B cell (primary cell): ENCODE measurements around the gene TPH1. TPM values are rescaled to one million over a fixed set of nuclear protein-coding genes. Genes with fewer than 3 reads are reported as not detected.

Experiments used
- ATAC-seq: fragments of 200-7000 bp; cut with Tn5 transposase; one replicate; pipeline ENCODE4 v1.10.0; 2021; ENCODE audit warnings: low read depth, mild to moderate bottlenecking, moderate number of reproducible peaks, moderate library complexity
- CTCF ChIA-PET: fragments of 350-600 bp; sonication (Branson Sonifier 250); formaldehyde crosslinking; loops from one replicate; lab custom pipeline; 2021; ENCODE audit warnings: antibody characterized with exemption, inconsistent platforms; lab: Charles Lee
- POLR2A ChIA-PET: fragments of 350-600 bp; sonication (Branson Sonifier 250); formaldehyde crosslinking; loops from one replicate; lab custom pipeline; 2021; ENCODE audit warnings: antibody characterized with exemption; lab: Charles Lee
- DNase-seq: peaks from one replicate; pipeline ENCODE4 v3.0.0; 2013
- H2AFZ ChIP-seq: 2 replicates; pipeline ENCODE4 v1.6.1; 2012; ENCODE audit warnings: mild to moderate bottlenecking, low read depth, low read length; ENCODE audit not compliant: insufficient read depth, poor library complexity, severe bottlenecking
- H3K27ac ChIP-seq, 2 donors: 1 replicate in 1 of 2; 2 replicates in 1 of 2; pipeline ENCODE4 v1.5.1; 2012 to 2013; ENCODE audit warnings: low read length in 2 of 2, mild to moderate bottlenecking in 2 of 2, moderate library complexity in 1 of 2
- H3K27me3 ChIP-seq, 4 experiments: fragments of 200-600 bp in 1 of 4; sonication (generic) in 1 of 4; replicated peaks in 1 of 4; 1 replicate in 2 of 4; 2 replicates in 2 of 4; pipeline versions ENCODE4 v1.6.1 to v1.7.0; 2013 to 2016; ENCODE audit warnings: low read length in 3 of 4, mild to moderate bottlenecking in 2 of 4, mixed read lengths in 1 of 4, moderate library complexity in 1 of 4; ENCODE audit not compliant: insufficient read depth in 4 of 4, control insufficient read depth in 3 of 4; ENCODE audit errors: control extremely low read depth in 1 of 4
- H3K36me3 ChIP-seq, 2 experiments: replicated peaks in 1 of 2; 1 replicate in 1 of 2; 2 replicates in 1 of 2; pipeline versions ENCODE4 v1.6.1 to v1.7.1; 2013; ENCODE audit warnings: low read length in 1 of 2; ENCODE audit not compliant: insufficient read depth in 2 of 2, control insufficient read depth in 1 of 2; ENCODE audit errors: control extremely low read depth in 1 of 2, extremely low read depth in 1 of 2
- H3K4me1 ChIP-seq, 2 donors: fragments of 200-600 bp in 1 of 2; sonication (generic) in 1 of 2; 1 replicate in 1 of 2; 2 replicates in 1 of 2; pipeline versions ENCODE4 v1.5.1 to v1.6.1; 2013 to 2017; ENCODE audit warnings: low read length in 2 of 2; ENCODE audit not compliant: control insufficient read depth in 2 of 2, insufficient read depth in 2 of 2
- H3K4me2 ChIP-seq: replicated peaks from 2 replicates; pipeline ENCODE3; 2012; ENCODE audit warnings: mild to moderate bottlenecking, low read depth, low read length; ENCODE audit not compliant: poor library complexity, severe bottlenecking
- H3K4me3 ChIP-seq, 5 experiments: fragments of 200-600 bp in 1 of 5; sonication (generic) in 1 of 5; 1 replicate in 3 of 5; 2 replicates in 2 of 5; pipeline versions ENCODE4 v1.5.1 to v1.7.0; 2011 to 2016; ENCODE audit warnings: low read length in 4 of 5, mild to moderate bottlenecking in 4 of 5, low read depth in 2 of 5, control low read depth in 1 of 5, moderate library complexity in 1 of 5; ENCODE audit not compliant: insufficient read depth in 1 of 5; ENCODE audit errors: control extremely low read depth in 1 of 5, extremely low read depth in 1 of 5
- H3K79me2 ChIP-seq: fragments of 200-600 bp; sonication (generic); one replicate; pipeline ENCODE4 v1.6.0; 2016; ENCODE audit warnings: low read length; ENCODE audit not compliant: control insufficient read depth, insufficient read depth
- H3K9ac ChIP-seq: fragments of 200-600 bp; sonication (generic); 2 replicates; pipeline ENCODE4 v1.6.1; 2017; ENCODE audit warnings: mild to moderate bottlenecking, low read length, moderate library complexity
- H3K9me3 ChIP-seq, 3 donors: one replicate each; pipeline versions ENCODE4 v1.6.1 to v1.7.1; 2013; ENCODE audit warnings: low read length in 2 of 3; ENCODE audit not compliant: control insufficient read depth in 2 of 3, insufficient read depth in 1 of 3; ENCODE audit errors: control extremely low read depth in 1 of 3
- H4K20me1 ChIP-seq: 2 replicates; pipeline ENCODE4 v1.6.0; 2012; ENCODE audit warnings: mild to moderate bottlenecking, low read length; ENCODE audit not compliant: insufficient read depth, control insufficient read depth, poor library complexity, severe bottlenecking
- H3K27ac Mint-ChIP-seq: one replicate; pipeline ENCODE4 v1.8.0; 2021; ENCODE audit warnings: mixed read lengths
- H3K27me3 Mint-ChIP-seq: one replicate; pipeline ENCODE4 v1.8.0; 2021; ENCODE audit warnings: mixed read lengths
- H3K4me1 Mint-ChIP-seq: one replicate; pipeline ENCODE4 v1.8.0; 2021; ENCODE audit warnings: mixed read lengths
- H3K4me3 Mint-ChIP-seq: one replicate; pipeline ENCODE4 v1.8.0; 2021; ENCODE audit warnings: mixed read lengths
- H3K9me3 Mint-ChIP-seq: one replicate; pipeline ENCODE4 v1.8.0; 2022; ENCODE audit warnings: mixed read lengths; ENCODE audit not compliant: insufficient read depth
- EZH2 ChIP-seq: IDR thresholded peaks from 2 replicates; pipeline ENCODE4 v1.6.1; 2012; ENCODE audit warnings: borderline replicate concordance, low read depth, mild to moderate bottlenecking, moderate library complexity, low read length; ENCODE audit not compliant: insufficient read depth, poor library complexity, severe bottlenecking
- WGBS: methylation state at CpG from one replicate; pipeline ENCODE4 v1.1.5; 2013; ENCODE audit warnings: missing lambda C conversion rate; ENCODE audit not compliant: insufficient coverage; 5-methylcytosine and 5-hydroxymethylcytosine counted together
- intact Hi-C: fragments of 100-400 bp; cut with micrococcal nuclease; formaldehyde crosslinking; loops from one replicate; pipeline ENCODE4 v1.10.0; 2022
- polyA plus RNA-seq: library from polyadenylated mRNA; depleted of rRNA; stranded (reverse); fragments of >200 nt; gene quantifications from 2 replicates; pipeline ENCODE4 v1.2.3, GENCODE V29; 2012
- total RNA-seq, 2 donors: library from RNA; stranded (reverse); fragments of 120-200 nt in 1 of 2; gene quantifications; 1 replicate in 1 of 2; 2 replicates in 1 of 2; pipeline versions ENCODE4 v1.2.3 to v1.2.4, GENCODE V29; 2013 to 2022
- TF ChIP-seq, protein P1 (sequence below): fragments of 200-600 bp; IDR thresholded peaks from one replicate; pipeline ENCODE4 v1.8.0; 2022; ENCODE audit warnings: antibody characterized with exemption, mild to moderate bottlenecking

The TPH1 gene
- total and polyA plus RNA-seq, 2 donors (not counting 1 experiment from before 2014, with no cell fraction given), result 0.51 to 2.8 TPM

- Histone ChIP-seq H4K20me1 (no peaks in the 10 kb centered on the region), H2AFZ (no peak overlapping the region), H3K4me1 (no peaks in the 10 kb centered on the region), H3K27ac (no peak overlapping the region), H3K36me3 (no peaks in the 10 kb centered on the region), H3K9ac (no peak overlapping the region), H3K27me3 (no peaks in the 10 kb centered on the region), H3K9me3 (no peaks in the 10 kb centered on the region), H3K4me2 (no peak overlapping the region), H3K79me2 (no peaks in the 10 kb centered on the region), H3K4me3 (no peak overlapping the region)
- H3K4me1 Mint-ChIP-seq, result no peaks in the 10 kb centered on the region
- intact Hi-C loops, result no loop called here
- no peaks in the 10 kb centered on the region for H3K9me3 Mint-ChIP-seq
- H3K27ac Mint-ChIP-seq, result no peak overlapping the region
- H3K4me3 Mint-ChIP-seq, result no peak overlapping the region
- ATAC-seq (no peak), DNase-seq (no peak)
- H3K27me3 Mint-ChIP-seq, result no peaks in the 10 kb centered on the region
- 100% methylated on average over 1 of the region's 2 CpGs for WGBS
- ChIA-PET POLR2A (no interaction called here), CTCF (no interaction called here)
- no peak for TF ChIP-seq EZH2
- TF ChIP-seq, protein P1, sequence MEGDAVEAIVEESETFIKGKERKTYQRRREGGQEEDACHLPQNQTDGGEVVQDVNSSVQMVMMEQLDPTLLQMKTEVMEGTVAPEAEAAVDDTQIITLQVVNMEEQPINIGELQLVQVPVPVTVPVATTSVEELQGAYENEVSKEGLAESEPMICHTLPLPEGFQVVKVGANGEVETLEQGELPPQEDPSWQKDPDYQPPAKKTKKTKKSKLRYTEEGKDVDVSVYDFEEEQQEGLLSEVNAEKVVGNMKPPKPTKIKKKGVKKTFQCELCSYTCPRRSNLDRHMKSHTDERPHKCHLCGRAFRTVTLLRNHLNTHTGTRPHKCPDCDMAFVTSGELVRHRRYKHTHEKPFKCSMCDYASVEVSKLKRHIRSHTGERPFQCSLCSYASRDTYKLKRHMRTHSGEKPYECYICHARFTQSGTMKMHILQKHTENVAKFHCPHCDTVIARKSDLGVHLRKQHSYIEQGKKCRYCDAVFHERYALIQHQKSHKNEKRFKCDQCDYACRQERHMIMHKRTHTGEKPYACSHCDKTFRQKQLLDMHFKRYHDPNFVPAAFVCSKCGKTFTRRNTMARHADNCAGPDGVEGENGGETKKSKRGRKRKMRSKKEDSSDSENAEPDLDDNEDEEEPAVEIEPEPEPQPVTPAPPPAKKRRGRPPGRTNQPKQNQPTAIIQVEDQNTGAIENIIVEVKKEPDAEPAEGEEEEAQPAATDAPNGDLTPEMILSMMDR, result no peak
Measured at GRCh38 chr11:18067372-18067771, 21.3 kb upstream of the TPH1 start.

DNA sequence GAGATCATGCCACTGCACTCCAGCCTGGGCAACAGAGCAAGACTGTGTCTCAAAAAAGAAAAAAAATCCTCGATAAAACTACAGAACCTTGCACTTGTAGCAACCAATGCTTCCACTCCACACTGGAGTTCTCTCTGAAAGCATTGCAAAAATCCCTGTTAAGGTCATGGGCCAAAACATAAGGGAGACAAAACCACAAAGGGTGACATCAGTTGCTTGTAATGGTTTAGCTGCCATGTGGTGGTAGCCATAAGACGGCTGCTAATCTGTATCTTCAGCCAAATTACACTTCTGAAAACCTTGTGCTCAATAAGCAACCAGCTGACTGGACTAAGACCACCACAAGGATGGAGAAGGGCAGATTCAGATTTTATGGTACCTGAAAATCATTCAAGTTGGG, 20.6 kb upstream of the TPH1 start:
- H3K4me3 Mint-ChIP-seq, result no peak overlapping the region
- no peaks in the 10 kb centered on the region for H3K27me3 ChIP-seq
- no peaks in the 10 kb centered on the region for H3K27me3 Mint-ChIP-seq
- DNase-seq (no peak), ATAC-seq (no peak)
- no peaks in the 10 kb centered on the region for H3K9me3 ChIP-seq
- ChIA-PET CTCF (no interaction called here), POLR2A (no interaction called here)
- no peaks in the 10 kb centered on the region for H4K20me1 ChIP-seq
- no peaks in the 10 kb centered on the region for H3K36me3 ChIP-seq
- intact Hi-C loops, result no loop called here
- H2AFZ ChIP-seq, result no peak overlapping the region
- no peaks in the 10 kb centered on the region for H3K4me1 Mint-ChIP-seq
- no peaks in the 10 kb centered on the region for H3K4me1 ChIP-seq
- H3K4me2 ChIP-seq, result no peak overlapping the region
- no peak overlapping the region for H3K27ac Mint-ChIP-seq
- WGBS, result no CpG with 5 or more reads among the region's 2 CpGs
- H3K9ac ChIP-seq, result no peak overlapping the region
- no peaks in the 10 kb centered on the region for H3K79me2 ChIP-seq
- H3K27ac ChIP-seq, result no peak overlapping the region
- no peaks in the 10 kb centered on the region for H3K9me3 Mint-ChIP-seq
- H3K4me3 ChIP-seq, result no peak overlapping the region
- no peak for TF ChIP-seq EZH2
